ENCODE data around the gene FBXW7. TPM values are rescaled to one million over a fixed set of nuclear protein-coding genes. Genes with fewer than 3 reads are reported as not detected.

FBXW7 gene
- total RNA-seq, 4 donors from 2014 or later, result 11.6 to 125 (median 49.5) TPM

GRCh38 chr4:152352215-152352614, 183.7 kb downstream of the FBXW7 start:
- 34 to 60% methylated on average over 4 of the region's 4 CpGs for WGBS, 2 donors (ENCODE audit: low coverage in 1 of 2)
- Histone ChIP-seq H3K27ac (peak overlapping the region; percentile 44 to 72 (median 65)), H3K4me1 (peaks cover 0 to 4% (median 0%) of the 10 kb centered on the region in 4 donors), H3K4me3 (peak overlapping the region in 3 of 4 donors; percentile 16 to 27 (median 25)), H3K36me3 (no peaks in the 10 kb centered on the region), H3K9me3 (no peaks in the 10 kb centered on the region), H3K27me3 (no peaks in the 10 kb centered on the region)
- no peak for TF ChIP-seq POLR2AphosphoS5 (IDR thresholded peaks at IDR 0.05)
- no peak for TF ChIP-seq POLR2A (IDR thresholded peaks at IDR 0.05)
- TF ChIP-seq EP300 (IDR thresholded peaks at IDR 0.05; ENCODE audit: low read depth), result no peak
- TF ChIP-seq, protein P1, sequence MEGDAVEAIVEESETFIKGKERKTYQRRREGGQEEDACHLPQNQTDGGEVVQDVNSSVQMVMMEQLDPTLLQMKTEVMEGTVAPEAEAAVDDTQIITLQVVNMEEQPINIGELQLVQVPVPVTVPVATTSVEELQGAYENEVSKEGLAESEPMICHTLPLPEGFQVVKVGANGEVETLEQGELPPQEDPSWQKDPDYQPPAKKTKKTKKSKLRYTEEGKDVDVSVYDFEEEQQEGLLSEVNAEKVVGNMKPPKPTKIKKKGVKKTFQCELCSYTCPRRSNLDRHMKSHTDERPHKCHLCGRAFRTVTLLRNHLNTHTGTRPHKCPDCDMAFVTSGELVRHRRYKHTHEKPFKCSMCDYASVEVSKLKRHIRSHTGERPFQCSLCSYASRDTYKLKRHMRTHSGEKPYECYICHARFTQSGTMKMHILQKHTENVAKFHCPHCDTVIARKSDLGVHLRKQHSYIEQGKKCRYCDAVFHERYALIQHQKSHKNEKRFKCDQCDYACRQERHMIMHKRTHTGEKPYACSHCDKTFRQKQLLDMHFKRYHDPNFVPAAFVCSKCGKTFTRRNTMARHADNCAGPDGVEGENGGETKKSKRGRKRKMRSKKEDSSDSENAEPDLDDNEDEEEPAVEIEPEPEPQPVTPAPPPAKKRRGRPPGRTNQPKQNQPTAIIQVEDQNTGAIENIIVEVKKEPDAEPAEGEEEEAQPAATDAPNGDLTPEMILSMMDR (IDR thresholded peaks at IDR 0.05), result no peak
- intact Hi-C loops (cut with DNase I; ENCODE audit: low total_unique reads), result no loop called here
- in situ Hi-C loops (cut with MboI; ENCODE audit: low pct_ligation_motif_present in 1 of 4, low pct_unique_long_range_greater_than_20kb in 1 of 4, low sequenced_read_pairs in 3 of 4), result no loop called here
- DNase-seq, result no peak

DNA sequence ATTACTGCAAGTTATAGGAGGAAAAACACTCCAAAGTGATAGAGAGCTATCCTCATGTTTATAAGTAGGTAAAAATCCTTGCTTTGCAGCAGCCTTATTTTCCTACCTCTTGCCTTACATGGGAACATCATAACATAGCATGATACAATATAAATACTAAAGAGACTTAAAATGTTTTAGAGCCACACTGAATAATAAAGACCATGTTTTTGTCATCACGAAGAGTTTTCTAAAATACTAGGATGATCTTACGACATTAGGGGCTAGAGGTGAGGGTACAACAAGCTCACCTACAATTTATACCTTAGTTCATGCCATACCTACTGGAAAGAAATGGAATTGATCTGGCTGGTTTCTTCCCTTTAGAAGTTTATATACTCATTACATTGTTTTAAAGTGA, 184.8 kb downstream of the FBXW7 start:
- Histone ChIP-seq H3K9me3 (no peaks in the 10 kb centered on the region), H3K36me3 (peaks cover 0 to 5% (median 0%) of the 10 kb centered on the region in 4 donors), H3K4me3 (no peak overlapping the region), H3K4me1 (peaks cover 0 to 4% (median 0%) of the 10 kb centered on the region in 4 donors), H3K27me3 (no peaks in the 10 kb centered on the region), H3K27ac (no peak overlapping the region)
- TF ChIP-seq EP300 (IDR thresholded peaks at IDR 0.05; ENCODE audit: low read depth) (no peak), POLR2A (IDR thresholded peaks at IDR 0.05) (no peak), POLR2AphosphoS5 (IDR thresholded peaks at IDR 0.05) (no peak)
- TF ChIP-seq, protein P1 (IDR thresholded peaks at IDR 0.05), result no peak
- in situ Hi-C loops (cut with MboI; ENCODE audit: low pct_ligation_motif_present in 1 of 4, low pct_unique_long_range_greater_than_20kb in 1 of 4, low sequenced_read_pairs in 3 of 4) (no loop called here), intact Hi-C loops (cut with DNase I; ENCODE audit: low total_unique reads) (no loop called here)
- WGBS, 2 donors (ENCODE audit: low coverage in 1 of 2), result 89 to 90% methylated on average over 2 of the region's 2 CpGs
- DNase-seq, result no peak

- WGBS, 2 donors (ENCODE audit: low coverage in 1 of 2), result 57 to 63% methylated on average over 1 of the region's 1 CpG
- DNase-seq, result no peak
- H3K9me3 ChIP-seq, result no peaks in the 10 kb centered on the region
- no peak overlapping the region for H3K4me3 ChIP-seq
- no peaks in the 10 kb centered on the region for H3K27me3 ChIP-seq
- intact Hi-C loops (cut with DNase I; ENCODE audit: low total_unique reads), result no loop called here
- no peak overlapping the region for H3K27ac ChIP-seq
- H3K36me3 ChIP-seq, result peaks cover 0 to 5% (median 0%) of the 10 kb centered on the region in 4 donors
- in situ Hi-C loops (cut with MboI; ENCODE audit: low pct_ligation_motif_present in 1 of 4, low pct_unique_long_range_greater_than_20kb in 1 of 4, low sequenced_read_pairs in 3 of 4), result no loop called here
- no peak for TF ChIP-seq POLR2A (IDR thresholded peaks at IDR 0.05)
- TF ChIP-seq EP300 (IDR thresholded peaks at IDR 0.05; ENCODE audit: low read depth), result no peak
- TF ChIP-seq POLR2AphosphoS5 (IDR thresholded peaks at IDR 0.05), result no peak
- TF ChIP-seq, protein P1 (IDR thresholded peaks at IDR 0.05), result no peak
- peaks cover 0 to 4% (median 0%) of the 10 kb centered on the region in 4 donors for H3K4me1 ChIP-seq
These were observed 187.2 kb downstream of the FBXW7 start for GRCh38 chr4:152348670-152349069.

- Histone ChIP-seq H3K27me3 (no peaks in the 10 kb centered on the region), H3K4me3 (no peak overlapping the region), H3K36me3 (peaks cover 0 to 5% (median 0%) of the 10 kb centered on the region in 4 donors), H3K4me1 (peaks cover 0 to 4% (median 0%) of the 10 kb centered on the region in 4 donors), H3K27ac (no peak overlapping the region), H3K9me3 (no peaks in the 10 kb centered on the region)
- TF ChIP-seq, protein P1 (IDR thresholded peaks at IDR 0.05), result no peak
- TF ChIP-seq POLR2A (IDR thresholded peaks at IDR 0.05), result no peak
- no peak for TF ChIP-seq POLR2AphosphoS5 (IDR thresholded peaks at IDR 0.05)
- no peak for TF ChIP-seq EP300 (IDR thresholded peaks at IDR 0.05; ENCODE audit: low read depth)
- no peak for DNase-seq
- intact Hi-C loops (cut with DNase I; ENCODE audit: low total_unique reads), result no loop called here
- in situ Hi-C loops (cut with MboI; ENCODE audit: low pct_ligation_motif_present in 1 of 4, low pct_unique_long_range_greater_than_20kb in 1 of 4, low sequenced_read_pairs in 3 of 4), result no loop called here
- WGBS, 2 donors (ENCODE audit: low coverage in 1 of 2), result 97 to 98% methylated on average over 4 of the region's 4 CpGs
These were observed 188.9 kb downstream of the FBXW7 start for GRCh38 chr4:152346979-152347378.

Measured in transverse colon (tissue), 4 donors.